GM19372 (cell line): ENCODE measurements around the gene PGBD5.
"Not testable (repeated sequence)": the region's sequence is repeated elsewhere in the genome, so short reads cannot be mapped to it uniquely, and the experiment has no call there.

Source experiments
- ATAC-seq: cut with Tn5 transposase; IDR thresholded peaks from one replicate; pipeline ENCODE4 v1.9.1; 2021; ENCODE audit warnings: mild to moderate bottlenecking, low read depth, moderate library complexity; ENCODE audit not compliant: unreplicated experiment

The PGBD5 gene

GRCh38 chr1:230425252-230426091, 660 bp downstream of the PGBD5 start:
- ATAC-seq: peak; percentile 17

GRCh38 chr1:230424391-230425251, 1.5 kb downstream of the PGBD5 start:
- no peak for ATAC-seq

GRCh38 chr1:230423951-230424350, 2.2 kb downstream of the PGBD5 start:
- no peak for ATAC-seq

- no peak for ATAC-seq
Measured at GRCh38 chr1:230423261-230423660, 2.9 kb downstream of the PGBD5 start.

GRCh38 chr1:230422221-230422981, 3.7 kb downstream of the PGBD5 start:
- ATAC-seq: no peak

GRCh38 chr1:230421481-230421880, 4.7 kb downstream of the PGBD5 start:
- no peak for ATAC-seq

GRCh38 chr1:230420372-230420771, 5.8 kb downstream of the PGBD5 start:
- ATAC-seq: not testable (repeated sequence)

- no peak for ATAC-seq
Measured at GRCh38 chr1:230416430-230416829, 9.7 kb downstream of the PGBD5 start.

- no peak for ATAC-seq
Measured at GRCh38 chr1:230415405-230416132, 10.6 kb downstream of the PGBD5 start.

GRCh38 chr1:230414694-230415093, 11.4 kb downstream of the PGBD5 start:
- ATAC-seq: no peak

GRCh38 chr1:230414102-230414501, 12.0 kb downstream of the PGBD5 start:
- ATAC-seq: no peak

GRCh38 chr1:230413061-230413460, 13.1 kb downstream of the PGBD5 start:
- ATAC-seq: no peak

GRCh38 chr1:230408971-230409370, 17.2 kb downstream of the PGBD5 start:
- no peak for ATAC-seq

- no peak for ATAC-seq
Measured at GRCh38 chr1:230407351-230407750, 18.8 kb downstream of the PGBD5 start.

GRCh38 chr1:230406727-230407126, 19.4 kb downstream of the PGBD5 start:
- ATAC-seq: not testable (repeated sequence)

GRCh38 chr1:230403442-230403841, 22.7 kb downstream of the PGBD5 start:
- no peak for ATAC-seq

- ATAC-seq: no peak
Measured at GRCh38 chr1:230401763-230402294, 24.3 kb downstream of the PGBD5 start.

GRCh38 chr1:230401101-230401500, 25.0 kb downstream of the PGBD5 start:
- no peak for ATAC-seq

- no peak for ATAC-seq
Measured at GRCh38 chr1:230400007-230400344, 26.2 kb downstream of the PGBD5 start.
